Coronary artery (tissue), 2 donors: ENCODE data around the gene DYNC2I2.
"Not testable (repeated sequence)": the region's sequence is repeated elsewhere in the genome, so short reads cannot be mapped to it uniquely, and the experiment has no call there.

ENCODE experiments used
- DNase-seq: peaks from one replicate; pipeline ENCODE4 v3.0.0-alpha.2; 2017; ENCODE audit warnings: low spot score
- H3K27ac ChIP-seq, 2 donors: fragments of 200-600 bp; sonication (generic); one replicate each; pipeline ENCODE4 v1.5.1; 2016 to 2019
- H3K4me3 ChIP-seq: fragments of 200-600 bp; sonication (generic); 2 replicates; pipeline ENCODE4 v1.5.1; 2016; ENCODE audit warnings: mild to moderate bottlenecking, moderate library complexity
- CTCF ChIP-seq: fragments of 200-600 bp; sonication (generic); IDR thresholded peaks from one replicate; pipeline ENCODE4 v1.5.1; 2019; ENCODE audit warnings: antibody characterized with exemption

Gene DYNC2I2

DNA sequence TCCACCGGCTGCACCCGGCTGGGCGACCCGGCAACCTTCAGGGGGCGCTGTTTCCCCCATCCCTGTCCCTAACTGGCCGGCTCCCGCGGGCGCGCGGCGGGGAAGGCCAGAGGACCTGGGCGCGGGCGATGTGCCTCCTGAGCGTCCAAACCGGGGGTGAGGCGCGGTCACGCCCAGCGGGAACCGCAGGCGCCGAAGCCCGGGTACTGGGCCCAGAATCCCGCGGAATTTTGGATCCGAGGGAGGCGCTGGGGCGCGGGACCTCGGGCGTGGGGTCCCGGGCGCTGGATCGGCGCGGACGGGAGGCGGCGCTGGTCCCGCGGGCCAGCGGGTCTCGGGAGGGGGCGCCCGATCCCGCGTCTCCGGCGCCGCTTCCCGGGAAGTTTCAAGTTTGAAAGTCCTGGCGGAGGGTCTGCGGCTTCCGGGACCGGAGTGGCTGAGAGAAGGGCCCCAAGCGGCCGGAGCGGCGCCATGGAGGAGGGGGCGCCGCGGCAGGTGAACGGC lies 45.9 kb upstream of the DYNC2I2 start, which contains the start of gene PKN3:
TSS of gene PKN3 (plus strand) at position 59 of the 504 bp plus-strand sequence. CDS start at position 472, 413 bp downstream.
- Histone ChIP-seq H3K27ac (peak within 1 kb of the TSS; percentile 25 to 79), H3K4me3 (peak within 1 kb of the TSS; percentile 91)
- DNase-seq: peak; percentile 92
- TF ChIP-seq CTCF: peak; percentile 93

DNA sequence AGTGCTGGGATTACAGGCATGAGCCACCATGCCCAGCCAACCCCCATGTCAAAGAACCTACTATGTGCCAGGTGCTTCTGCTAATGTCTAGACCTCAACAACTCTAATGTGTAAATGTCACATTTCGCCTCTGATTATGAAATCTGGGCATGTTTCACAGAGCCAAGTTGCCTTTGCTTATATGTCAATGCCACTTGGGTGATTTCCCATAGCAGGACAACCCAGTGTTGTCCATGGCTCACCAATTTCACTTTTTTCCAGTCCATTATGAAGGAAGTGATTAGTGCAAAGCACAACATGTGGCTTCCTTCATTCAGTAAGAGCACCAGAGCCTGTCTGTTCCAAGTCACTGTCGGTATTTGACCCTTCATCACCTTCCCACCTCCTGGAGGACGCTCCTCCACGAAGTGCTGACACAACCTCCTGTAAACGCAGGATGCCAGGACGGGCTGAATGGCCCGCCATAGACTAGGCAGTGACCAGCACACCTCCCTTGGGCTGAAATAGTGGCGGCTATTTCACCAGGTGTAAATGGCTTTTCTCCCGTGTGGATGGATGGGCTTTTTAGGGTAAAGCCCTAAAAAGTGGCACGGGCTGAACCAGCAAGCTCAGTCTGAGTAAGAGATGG lies 44.7 kb upstream of the DYNC2I2 start:
- Histone ChIP-seq H3K27ac (no peak overlapping the region), H3K4me3 (no peak overlapping the region)
- no peak for TF ChIP-seq CTCF
- DNase-seq: no peak

DNA sequence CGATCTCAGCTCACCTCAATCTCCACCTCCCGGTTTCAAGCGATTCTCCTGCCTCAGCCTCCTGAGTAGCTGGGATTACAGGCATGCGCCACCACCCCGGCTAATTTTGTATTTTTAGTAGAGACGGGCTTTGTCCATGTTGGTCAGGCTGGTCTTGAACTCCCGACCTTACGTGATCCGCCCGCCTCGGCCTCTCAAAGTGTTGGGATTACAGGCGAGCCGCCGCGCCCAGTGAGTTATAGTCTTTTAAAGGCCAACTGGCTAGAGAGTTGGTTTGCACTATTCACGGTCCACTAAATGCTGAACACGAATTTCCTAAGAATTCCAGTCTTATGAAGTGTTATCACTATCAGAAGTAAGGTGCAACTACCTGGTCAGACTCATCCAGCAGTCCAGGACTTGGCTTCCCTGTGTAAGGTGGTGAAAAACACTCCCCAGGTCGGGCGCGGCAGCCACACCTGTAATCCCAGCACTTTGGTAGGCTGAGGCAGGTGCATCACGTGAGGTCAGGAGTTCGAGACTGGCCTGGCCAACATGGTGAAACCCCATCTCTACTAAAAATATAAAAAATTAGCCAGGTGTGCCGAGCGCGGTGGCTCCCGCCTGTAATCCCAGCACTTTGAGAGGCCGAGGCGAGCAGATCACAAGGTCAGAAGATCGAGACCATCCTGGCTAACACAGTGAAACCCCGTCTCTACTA lies 42.6 kb upstream of the DYNC2I2 start:
- H3K27ac ChIP-seq, DNase-seq, H3K4me3 ChIP-seq: not testable (repeated sequence)

DNA sequence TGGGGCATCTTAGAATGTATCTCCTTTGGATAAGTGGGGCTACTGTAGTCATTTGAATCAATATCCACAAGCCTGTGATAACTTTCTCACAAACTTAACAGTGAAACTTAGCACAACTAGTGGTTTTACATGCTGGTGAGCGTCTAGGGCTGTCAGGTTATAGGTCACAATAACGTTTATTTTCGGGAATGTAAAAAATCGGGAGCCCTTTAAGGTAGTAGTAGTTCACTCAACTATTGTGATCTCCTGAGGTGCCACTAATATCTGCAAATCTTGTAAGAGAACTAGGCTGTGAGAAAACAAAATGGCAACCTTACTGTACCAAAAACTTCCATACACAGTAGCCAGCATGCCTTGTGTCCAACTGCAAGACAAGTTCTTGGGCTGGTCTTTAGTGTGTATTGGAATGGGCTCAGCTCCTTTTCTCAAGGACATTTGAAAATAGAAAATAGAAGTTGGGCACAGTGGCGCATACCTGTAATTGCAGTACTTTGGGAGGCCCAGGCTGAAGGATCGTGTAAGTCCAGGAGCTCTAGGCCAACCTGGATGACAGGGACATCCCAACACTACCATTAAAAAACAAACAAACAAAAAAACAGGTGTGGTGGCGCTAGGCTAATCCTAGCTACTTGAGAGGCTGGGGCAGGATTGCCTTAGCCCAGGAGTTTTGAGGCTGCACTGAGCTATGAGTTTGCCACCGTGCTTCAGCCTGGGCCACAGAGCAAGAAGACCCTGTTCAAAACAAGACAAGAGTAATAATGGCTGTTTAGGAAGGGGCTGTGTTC lies 40.5 kb upstream of the DYNC2I2 start:
- no peak for TF ChIP-seq CTCF

DNA sequence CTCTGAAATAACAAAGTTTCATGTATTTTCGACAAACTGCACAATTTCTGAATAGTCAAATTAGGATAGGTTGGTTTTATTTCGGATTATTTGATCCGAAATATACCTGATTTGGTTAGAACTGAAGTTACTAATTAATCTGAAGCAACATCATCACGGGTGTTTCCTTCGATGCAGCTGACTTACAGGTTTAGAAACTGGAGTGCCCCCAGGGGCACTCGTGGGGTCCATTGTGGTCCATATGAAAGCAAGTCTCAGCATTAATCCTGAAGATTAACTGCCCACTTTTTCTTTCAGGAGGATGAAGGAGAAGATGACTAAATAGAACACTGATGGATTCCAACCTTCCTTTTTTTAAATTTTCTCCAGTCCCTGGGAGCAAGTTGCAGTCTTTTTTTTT lies 37.7 kb upstream of the DYNC2I2 start:
- Histone ChIP-seq H3K4me3 (no peak overlapping the region), H3K27ac (no peak overlapping the region)
- DNase-seq: no peak
- TF ChIP-seq CTCF: no peak

More for the DNA sequence above, 40.5 kb upstream of the DYNC2I2 start:
- DNase-seq: no peak
- no peak overlapping the region for H3K27ac ChIP-seq
- no peak overlapping the region for H3K4me3 ChIP-seq

DNA sequence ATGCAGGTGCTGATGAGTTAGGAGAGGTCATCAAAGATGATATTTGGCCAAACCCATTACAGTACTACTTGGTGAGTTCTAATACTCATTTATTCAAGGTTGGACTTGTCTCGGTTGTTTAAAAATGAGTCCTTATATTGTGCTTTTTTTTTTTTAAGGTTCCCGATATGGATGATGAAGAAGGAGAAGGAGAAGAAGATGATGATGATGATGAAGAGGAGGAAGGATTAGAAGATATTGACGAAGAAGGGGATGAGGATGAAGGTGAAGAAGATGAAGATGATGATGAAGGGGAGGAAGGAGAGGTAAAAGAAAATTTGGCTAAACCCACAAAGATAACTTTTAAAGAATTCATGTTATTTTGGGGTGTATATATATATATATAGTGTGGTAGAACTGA lies 37.1 kb upstream of the DYNC2I2 start:
- not testable (repeated sequence) for DNase-seq

GRCh38 chr9:128690684-128691034 lies 34.0 kb upstream of the DYNC2I2 start:
- TF ChIP-seq CTCF: no peak
- Histone ChIP-seq H3K27ac (peak overlapping the region in 1 of 2 donors; percentile 97), H3K4me3 (peak overlapping the region; percentile 93)
- no peak for DNase-seq

More for the DNA sequence above, 37.1 kb upstream of the DYNC2I2 start:
- not testable (repeated sequence) for H3K4me3 ChIP-seq, H3K27ac ChIP-seq
